ENCODE measurements around the gene SQSTM1. TPM values are rescaled to one million over a fixed set of nuclear protein-coding genes. Genes with fewer than 3 reads are reported as not detected.

SQSTM1 gene
- total and polyA plus RNA-seq, 10 donors = 105 to 328 (median 276) TPM

DNA sequence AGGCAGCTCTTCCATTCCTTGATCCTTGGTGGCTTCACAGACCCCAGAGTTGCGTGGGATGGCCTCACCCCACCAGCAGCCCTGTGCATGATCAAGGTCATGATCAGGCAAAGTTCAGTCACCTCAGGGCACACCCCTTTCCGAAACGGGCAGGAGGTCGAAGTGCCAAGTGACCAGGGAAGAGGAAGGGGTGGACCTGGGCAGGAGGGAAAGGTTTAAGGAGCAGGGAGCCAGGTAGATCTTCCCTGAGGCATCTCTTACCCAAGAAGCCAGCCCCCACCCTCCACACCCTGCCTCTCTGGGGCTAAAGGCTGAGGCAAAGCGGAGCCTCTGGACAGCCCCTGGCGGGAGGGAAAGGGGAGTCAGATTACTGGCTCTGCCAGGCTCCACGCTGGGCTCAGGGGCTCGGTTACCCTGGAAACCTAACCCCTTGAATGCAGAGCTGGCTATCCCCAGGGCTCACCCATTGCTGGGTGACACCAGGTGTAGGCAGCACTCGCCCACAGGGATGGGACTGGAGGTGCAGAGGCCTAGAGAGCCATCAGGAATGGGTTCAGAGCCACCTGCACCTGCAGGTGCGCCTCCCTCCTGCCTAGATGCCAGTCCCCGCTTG, 17.6 kb upstream of the SQSTM1 start:
- H3K27ac ChIP-seq = peak overlapping the region in 3 of 8 donors; percentile 42 to 96 (median 94)
- intact Hi-C loops (cut with DNase I; ENCODE audit: low total_unique reads) = loop anchor here (10.0 kb wide), 1 partner anchor 52 kb away; the partner anchor contains the start of gene MRNIP
- 64 to 77% (median 69%) methylated on average over 8 to 11 of the region's 11 CpGs for WGBS, 5 donors
- H3K9me3 ChIP-seq = no peaks in the 10 kb centered on the region
- H3K36me3 ChIP-seq = peaks cover 0 to 36% (median 33%) of the 10 kb centered on the region in 6 donors
- TF ChIP-seq, protein P1, sequence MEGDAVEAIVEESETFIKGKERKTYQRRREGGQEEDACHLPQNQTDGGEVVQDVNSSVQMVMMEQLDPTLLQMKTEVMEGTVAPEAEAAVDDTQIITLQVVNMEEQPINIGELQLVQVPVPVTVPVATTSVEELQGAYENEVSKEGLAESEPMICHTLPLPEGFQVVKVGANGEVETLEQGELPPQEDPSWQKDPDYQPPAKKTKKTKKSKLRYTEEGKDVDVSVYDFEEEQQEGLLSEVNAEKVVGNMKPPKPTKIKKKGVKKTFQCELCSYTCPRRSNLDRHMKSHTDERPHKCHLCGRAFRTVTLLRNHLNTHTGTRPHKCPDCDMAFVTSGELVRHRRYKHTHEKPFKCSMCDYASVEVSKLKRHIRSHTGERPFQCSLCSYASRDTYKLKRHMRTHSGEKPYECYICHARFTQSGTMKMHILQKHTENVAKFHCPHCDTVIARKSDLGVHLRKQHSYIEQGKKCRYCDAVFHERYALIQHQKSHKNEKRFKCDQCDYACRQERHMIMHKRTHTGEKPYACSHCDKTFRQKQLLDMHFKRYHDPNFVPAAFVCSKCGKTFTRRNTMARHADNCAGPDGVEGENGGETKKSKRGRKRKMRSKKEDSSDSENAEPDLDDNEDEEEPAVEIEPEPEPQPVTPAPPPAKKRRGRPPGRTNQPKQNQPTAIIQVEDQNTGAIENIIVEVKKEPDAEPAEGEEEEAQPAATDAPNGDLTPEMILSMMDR (IDR thresholded peaks at IDR 0.05 in 8 of 11, conservative IDR thresholded peaks at IDR 0.05 in 3 of 11) = no peak
- TF ChIP-seq POLR2AphosphoS5 (IDR thresholded peaks at IDR 0.05) = no peak
- no peak for TF ChIP-seq POLR2A (IDR thresholded peaks at IDR 0.05)
- peaks cover 28 to 61% (median 53%) of the 10 kb centered on the region in 6 donors for H3K4me1 ChIP-seq
- peak overlapping the region in 1 of 8 donors; percentile 76 for H3K4me3 ChIP-seq
- DNase-seq = peak; percentile 75
- H3K27me3 ChIP-seq (replicated peaks in 1 of 7) = no peaks in the 10 kb centered on the region

DNA sequence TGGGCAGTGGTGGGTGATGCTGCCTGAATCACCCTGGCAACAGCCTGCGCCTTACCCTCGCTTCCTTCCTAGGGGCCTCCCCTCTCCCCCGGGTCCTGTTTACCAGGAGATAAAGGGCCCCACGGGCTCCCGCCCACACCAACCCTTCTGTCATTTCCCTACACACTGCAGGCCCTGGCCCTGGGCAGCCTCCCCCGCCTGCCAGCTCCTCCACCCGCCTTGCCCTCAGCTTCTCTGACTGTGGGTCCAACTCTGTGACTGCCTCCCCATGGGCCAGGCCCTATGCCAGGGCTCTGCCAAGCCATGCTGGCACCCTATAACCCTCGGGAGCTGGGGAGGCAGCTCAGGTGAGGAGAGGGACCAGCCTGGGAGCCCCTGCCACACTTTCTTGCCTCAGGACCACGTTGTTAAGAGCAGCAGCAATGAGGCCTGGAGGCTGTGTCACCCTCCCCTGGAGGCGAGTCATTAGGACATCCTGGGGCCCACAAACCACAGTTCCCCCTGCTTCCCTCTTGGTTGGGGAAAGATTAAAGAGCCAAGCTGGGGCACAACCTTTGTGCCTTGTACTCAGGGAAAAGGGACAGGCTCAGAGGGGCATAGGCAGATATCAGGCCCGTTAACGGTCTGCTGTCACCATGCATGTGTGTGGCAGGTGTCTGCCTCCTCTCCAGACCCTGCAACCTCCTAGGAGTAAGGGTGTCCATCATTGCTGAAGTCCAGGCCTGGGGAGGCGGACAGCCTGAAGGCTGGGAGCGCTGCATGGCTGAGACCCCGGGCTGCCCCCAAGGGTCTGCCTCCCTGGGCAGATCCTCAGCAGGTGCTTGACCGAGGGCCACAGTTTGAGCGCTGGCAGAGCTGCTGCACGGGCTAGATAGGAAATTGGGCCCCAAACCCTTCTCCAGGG, 16.8 kb upstream of the SQSTM1 start:
- DNase-seq = peak; percentile 81

DNA sequence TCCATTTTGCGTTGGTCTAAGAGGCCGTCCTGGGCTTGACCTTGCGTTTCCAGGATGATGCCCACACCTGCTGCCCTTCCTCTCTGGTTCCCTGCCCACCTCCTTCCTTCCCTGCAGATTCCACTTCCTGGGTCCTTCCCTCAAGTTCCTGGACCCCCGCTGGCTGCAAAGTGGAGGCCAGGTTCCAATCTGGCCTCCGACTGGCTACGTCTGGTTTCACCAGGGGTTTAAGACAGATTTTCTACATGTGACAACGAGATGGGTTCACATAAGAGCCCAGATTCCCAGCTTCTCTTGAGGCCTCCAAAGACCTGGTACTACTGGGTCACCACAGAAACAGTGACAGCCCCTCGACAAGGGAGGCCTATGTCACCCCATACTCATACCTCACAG, 16.2 kb upstream of the SQSTM1 start:
- Histone ChIP-seq H3K27ac (peak overlapping the region in 5 of 8 donors; percentile 42 to 96 (median 94)), H3K36me3 (peaks cover 0 to 21% (median 18%) of the 10 kb centered on the region in 6 donors), H3K4me1 (peaks cover 28 to 68% (median 56%) of the 10 kb centered on the region in 6 donors), H3K9me3 (no peaks in the 10 kb centered on the region), H3K27me3 (replicated peaks in 1 of 7) (no peaks in the 10 kb centered on the region), H3K4me3 (peak overlapping the region in 2 of 8 donors; percentile 75 to 76)
- TF ChIP-seq, protein P1 (IDR thresholded peaks at IDR 0.05 in 8 of 11, conservative IDR thresholded peaks at IDR 0.05 in 3 of 11) = no peak
- TF ChIP-seq POLR2A (IDR thresholded peaks at IDR 0.05) (no peak), POLR2AphosphoS5 (IDR thresholded peaks at IDR 0.05) (no peak)
- 66 to 82% (median 71%) methylated on average over 7 to 8 of the region's 8 CpGs for WGBS, 5 donors
- intact Hi-C loops (cut with DNase I; ENCODE audit: low total_unique reads) = loop anchor here (10.0 kb wide), 1 partner anchor 50 kb away; the partner anchor contains the start of gene MRNIP
- DNase-seq = peak; percentile 63

More for the DNA sequence above, 16.8 kb upstream of the SQSTM1 start:
- intact Hi-C loops (cut with DNase I; ENCODE audit: low total_unique reads) = loop anchor here (10.0 kb wide), 1 partner anchor 51 kb away; the partner anchor contains the start of gene MRNIP
- H3K9me3 ChIP-seq = no peaks in the 10 kb centered on the region
- TF ChIP-seq, protein P1 (IDR thresholded peaks at IDR 0.05 in 8 of 11, conservative IDR thresholded peaks at IDR 0.05 in 3 of 11) = no peak
- TF ChIP-seq POLR2A (IDR thresholded peaks at IDR 0.05) (no peak), POLR2AphosphoS5 (IDR thresholded peaks at IDR 0.05) (peak in 2 of 3 donors; percentile 13 to 55)
- peaks cover 0 to 27% (median 25%) of the 10 kb centered on the region in 6 donors for H3K36me3 ChIP-seq
- H3K4me3 ChIP-seq = peak overlapping the region in 1 of 8 donors; percentile 76
- H3K27ac ChIP-seq = peak overlapping the region in 5 of 8 donors; percentile 2 to 96 (median 51)
- H3K27me3 ChIP-seq (replicated peaks in 1 of 7) = no peaks in the 10 kb centered on the region
- H3K4me1 ChIP-seq = peaks cover 28 to 68% (median 56%) of the 10 kb centered on the region in 6 donors
- 42 to 52% (median 45%) methylated on average over 14 to 18 of the region's 18 CpGs for WGBS, 5 donors

Data from spleen (tissue), 11 donors.